Neural cell (in vitro differentiated cells): ENCODE results near the gene LRRC31. TPM values are rescaled to one million over a fixed set of nuclear protein-coding genes. Genes with fewer than 3 reads are reported as not detected.

Experiments used
- H2AFZ ChIP-seq: fragments of 200-600, 300-800 bp; sonication (generic), shearing (Covaris generic); 2 replicates; pipeline ENCODE4 v1.6.0; 2014; ENCODE audit warnings: low read depth, mild to moderate bottlenecking, antibody characterized with exemption, low read length, moderate library complexity
- H3F3A ChIP-seq: fragments of 200-600 bp; shearing (Covaris generic); 2 replicates; pipeline ENCODE4 v1.6.1; 2016; ENCODE audit warnings: mild to moderate bottlenecking, moderate library complexity, mixed read lengths, antibody characterized with exemption, low read length; ENCODE audit not compliant: insufficient read depth, poor library complexity, severe bottlenecking
- H3K27ac ChIP-seq: fragments of 200-600, 300-800 bp; sonication (generic), shearing (Covaris generic); 2 replicates; pipeline ENCODE4 v1.5.1; 2014; ENCODE audit warnings: mild to moderate bottlenecking, low read length, moderate library complexity
- H3K27me3 ChIP-seq: fragments of 300-800, 200-600 bp; sonication (generic), shearing (Covaris generic); 2 replicates; pipeline ENCODE4 v1.6.0; 2014; ENCODE audit warnings: mild to moderate bottlenecking, low read depth, low read length, moderate library complexity; ENCODE audit not compliant: insufficient read depth
- H3K36me3 ChIP-seq: fragments of 300-800, 200-600 bp; sonication (generic), shearing (Covaris generic); 2 replicates; pipeline ENCODE4 v1.5.1; 2014; ENCODE audit warnings: mild to moderate bottlenecking, antibody characterized with exemption, low read length, moderate library complexity; ENCODE audit not compliant: insufficient read depth
- H3K4me2 ChIP-seq: fragments of 300-800, 200-600 bp; sonication (generic), shearing (Covaris generic); 2 replicates; pipeline ENCODE4 v1.6.0; 2014; ENCODE audit warnings: mild to moderate bottlenecking, low read length
- H3K4me3 ChIP-seq: fragments of 300-800, 200-600 bp; sonication (generic), shearing (Covaris generic); 2 replicates; pipeline ENCODE4 v1.5.1; 2014; ENCODE audit warnings: mild to moderate bottlenecking, low read length, moderate library complexity
- H3K79me2 ChIP-seq: fragments of 200-600 bp; shearing (Covaris generic); replicated peaks from 2 replicates; pipeline ENCODE4 v1.6.0; 2014; ENCODE audit warnings: mild to moderate bottlenecking, low read length, moderate library complexity; ENCODE audit not compliant: insufficient read depth
- H3K9ac ChIP-seq: fragments of 300-800, 200-600 bp; sonication (generic), shearing (Covaris generic); 2 replicates; pipeline ENCODE4 v1.6.1; 2016; ENCODE audit warnings: mild to moderate bottlenecking, low read length, mixed read lengths
- H3K9me2 ChIP-seq: fragments of 200-600 bp; shearing (Covaris generic); 2 replicates; pipeline ENCODE4 v1.6.1; 2016; ENCODE audit warnings: mild to moderate bottlenecking, low read length, mixed read lengths; ENCODE audit not compliant: insufficient read depth
- H3K9me3 ChIP-seq: fragments of 200-600, 300-800 bp; sonication (generic), shearing (Covaris generic); 2 replicates; pipeline ENCODE4 v1.6.1; 2016; ENCODE audit warnings: mild to moderate bottlenecking, mixed run types, low read length, moderate library complexity, mixed read lengths
- H4K20me1 ChIP-seq: fragments of 200-600 bp; shearing (Covaris generic); 2 replicates; pipeline ENCODE4 v1.6.1; 2016; ENCODE audit warnings: mild to moderate bottlenecking, mixed run types; ENCODE audit not compliant: insufficient read depth
- EP300 ChIP-seq: fragments of 450-650 bp; conservative IDR thresholded peaks from 2 replicates; pipeline ENCODE4 v1.6.1; 2014; ENCODE audit warnings: antibody characterized with exemption, mild to moderate bottlenecking, moderate library complexity; ENCODE audit not compliant: poor library complexity, severe bottlenecking
- EZH2 ChIP-seq: fragments of 200-600, 300-800 bp; shearing (Covaris generic), sonication (generic); IDR thresholded peaks from 2 replicates; pipeline ENCODE4 v1.6.1; 2014; ENCODE audit warnings: antibody characterized with exemption, low read length, borderline replicate concordance, mild to moderate bottlenecking; ENCODE audit not compliant: insufficient read depth, poor library complexity, severe bottlenecking
- MXI1 ChIP-seq: fragments of 450-650 bp; conservative IDR thresholded peaks from 2 replicates; pipeline ENCODE4 v1.6.1; 2014; ENCODE audit warnings: antibody characterized with exemption, mild to moderate bottlenecking; ENCODE audit not compliant: poor library complexity, severe bottlenecking
- POLR2AphosphoS5 ChIP-seq: IDR thresholded peaks from 2 replicates; pipeline ENCODE4 v1.6.1; 2012
- RAD21 ChIP-seq: fragments of 450-650 bp; conservative IDR thresholded peaks from 2 replicates; pipeline ENCODE4 v1.6.1; 2014; ENCODE audit warnings: antibody characterized with exemption, mild to moderate bottlenecking, moderate library complexity
- SMC3 ChIP-seq: fragments of 450-650 bp; conservative IDR thresholded peaks from 2 replicates; pipeline ENCODE4 v1.6.1; 2014; ENCODE audit warnings: antibody characterized with exemption, mild to moderate bottlenecking, moderate library complexity; ENCODE audit not compliant: poor library complexity
- TAF1 ChIP-seq: IDR thresholded peaks from 2 replicates; pipeline ENCODE4 v1.6.1; 2012; ENCODE audit warnings: low read depth
- polyA plus RNA-seq: library from polyadenylated mRNA; depleted of rRNA; stranded (reverse); fragments of >200 nt; gene quantifications from 2 replicates; pipeline ENCODE4 v1.2.3, GENCODE V29; 2014
- TF ChIP-seq, protein P1 (sequence below): fragments of 450-650 bp; IDR thresholded peaks from 2 replicates; pipeline ENCODE4 v1.5.1; 2014; ENCODE audit warnings: antibody characterized with exemption, mild to moderate bottlenecking, moderate library complexity; ENCODE audit not compliant: poor library complexity, severe bottlenecking
- TF ChIP-seq, protein P2 (sequence below): IDR thresholded peaks from 2 replicates; pipeline ENCODE4 v1.6.1; 2012; ENCODE audit warnings: borderline replicate concordance

Gene LRRC31
- polyA plus RNA-seq, 1 donor from 2014 or later, result not detected

DNA sequence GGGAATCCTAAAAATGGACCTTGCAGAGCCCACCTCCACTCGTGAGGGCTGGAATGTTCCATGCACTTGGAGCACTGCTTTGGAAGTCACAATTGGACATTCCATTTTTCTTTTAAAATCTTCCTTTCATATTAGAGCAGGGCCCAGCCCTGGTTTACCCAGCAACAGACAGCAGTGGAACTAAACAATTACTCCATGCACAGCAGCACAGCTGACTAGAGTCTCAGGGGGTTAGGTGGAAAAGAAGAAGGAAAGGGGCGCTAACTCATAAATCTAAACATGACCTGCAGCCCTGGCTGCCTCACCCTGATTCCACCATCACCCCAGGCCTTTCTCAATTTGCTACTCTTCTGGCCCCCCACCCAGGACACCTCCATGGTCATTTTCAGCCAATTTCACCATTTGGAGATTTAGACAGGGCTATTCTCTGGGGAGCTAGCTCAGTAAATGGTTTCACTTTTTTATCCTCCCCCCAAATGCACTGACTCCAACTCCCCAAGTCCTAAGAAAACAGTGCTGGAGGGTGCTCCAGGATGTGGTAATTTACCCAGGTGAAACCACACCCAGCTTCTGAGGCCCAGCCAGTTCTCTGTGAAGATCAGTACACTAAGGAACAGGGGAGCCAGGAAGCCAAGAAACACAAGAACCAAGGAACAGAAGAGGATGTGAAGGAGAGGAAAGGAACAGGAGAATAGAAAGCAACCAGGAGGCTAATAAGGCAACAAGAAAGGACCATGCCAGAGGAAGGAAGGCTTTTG is 1.6 kb upstream of the LRRC31 start:
- TF ChIP-seq EZH2, result no peak
- no peak for TF ChIP-seq POLR2AphosphoS5
- no peak overlapping the region for H3K4me3 ChIP-seq
- H3K27me3 ChIP-seq, result no peaks in the 10 kb centered on the region
- no peaks in the 10 kb centered on the region for H4K20me1 ChIP-seq
- no peak overlapping the region for H3K4me2 ChIP-seq
- no peaks in the 10 kb centered on the region for H3K36me3 ChIP-seq
- no peaks in the 10 kb centered on the region for H3K9me3 ChIP-seq
- no peak overlapping the region for H3K27ac ChIP-seq
- H3F3A ChIP-seq, result no peaks in the 10 kb centered on the region
- H3K79me2 ChIP-seq, result no peaks in the 10 kb centered on the region
- H2AFZ ChIP-seq, result no peak overlapping the region
- no peak overlapping the region for H3K9ac ChIP-seq
- no peaks in the 10 kb centered on the region for H3K9me2 ChIP-seq

DNA sequence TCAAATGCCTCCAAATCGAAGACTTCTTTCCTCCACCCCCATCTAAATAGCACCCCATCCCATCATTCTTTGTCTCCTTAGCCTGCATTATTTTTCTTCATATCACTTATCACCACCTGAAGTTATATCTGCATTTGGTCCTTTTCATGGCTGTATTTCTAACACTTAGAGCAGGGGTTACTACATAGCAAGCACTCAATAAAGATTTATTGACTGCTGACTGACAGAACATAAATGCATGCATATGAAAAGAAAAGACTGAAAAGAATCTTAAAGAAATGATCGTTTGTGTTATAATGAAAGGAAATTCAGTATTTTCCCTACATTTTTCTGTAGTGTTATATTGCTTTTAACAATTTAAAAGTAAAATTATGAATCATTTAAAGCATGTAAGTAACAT is 1.4 kb downstream of the LRRC31 start:
- no peak for TF ChIP-seq SMC3
- TF ChIP-seq TAF1, result no peak
- TF ChIP-seq, protein P1, sequence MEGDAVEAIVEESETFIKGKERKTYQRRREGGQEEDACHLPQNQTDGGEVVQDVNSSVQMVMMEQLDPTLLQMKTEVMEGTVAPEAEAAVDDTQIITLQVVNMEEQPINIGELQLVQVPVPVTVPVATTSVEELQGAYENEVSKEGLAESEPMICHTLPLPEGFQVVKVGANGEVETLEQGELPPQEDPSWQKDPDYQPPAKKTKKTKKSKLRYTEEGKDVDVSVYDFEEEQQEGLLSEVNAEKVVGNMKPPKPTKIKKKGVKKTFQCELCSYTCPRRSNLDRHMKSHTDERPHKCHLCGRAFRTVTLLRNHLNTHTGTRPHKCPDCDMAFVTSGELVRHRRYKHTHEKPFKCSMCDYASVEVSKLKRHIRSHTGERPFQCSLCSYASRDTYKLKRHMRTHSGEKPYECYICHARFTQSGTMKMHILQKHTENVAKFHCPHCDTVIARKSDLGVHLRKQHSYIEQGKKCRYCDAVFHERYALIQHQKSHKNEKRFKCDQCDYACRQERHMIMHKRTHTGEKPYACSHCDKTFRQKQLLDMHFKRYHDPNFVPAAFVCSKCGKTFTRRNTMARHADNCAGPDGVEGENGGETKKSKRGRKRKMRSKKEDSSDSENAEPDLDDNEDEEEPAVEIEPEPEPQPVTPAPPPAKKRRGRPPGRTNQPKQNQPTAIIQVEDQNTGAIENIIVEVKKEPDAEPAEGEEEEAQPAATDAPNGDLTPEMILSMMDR, result no peak
- TF ChIP-seq EZH2, result no peak
- TF ChIP-seq MXI1, result no peak
- TF ChIP-seq RAD21, result no peak
- no peak for TF ChIP-seq EP300
- TF ChIP-seq, protein P2, sequence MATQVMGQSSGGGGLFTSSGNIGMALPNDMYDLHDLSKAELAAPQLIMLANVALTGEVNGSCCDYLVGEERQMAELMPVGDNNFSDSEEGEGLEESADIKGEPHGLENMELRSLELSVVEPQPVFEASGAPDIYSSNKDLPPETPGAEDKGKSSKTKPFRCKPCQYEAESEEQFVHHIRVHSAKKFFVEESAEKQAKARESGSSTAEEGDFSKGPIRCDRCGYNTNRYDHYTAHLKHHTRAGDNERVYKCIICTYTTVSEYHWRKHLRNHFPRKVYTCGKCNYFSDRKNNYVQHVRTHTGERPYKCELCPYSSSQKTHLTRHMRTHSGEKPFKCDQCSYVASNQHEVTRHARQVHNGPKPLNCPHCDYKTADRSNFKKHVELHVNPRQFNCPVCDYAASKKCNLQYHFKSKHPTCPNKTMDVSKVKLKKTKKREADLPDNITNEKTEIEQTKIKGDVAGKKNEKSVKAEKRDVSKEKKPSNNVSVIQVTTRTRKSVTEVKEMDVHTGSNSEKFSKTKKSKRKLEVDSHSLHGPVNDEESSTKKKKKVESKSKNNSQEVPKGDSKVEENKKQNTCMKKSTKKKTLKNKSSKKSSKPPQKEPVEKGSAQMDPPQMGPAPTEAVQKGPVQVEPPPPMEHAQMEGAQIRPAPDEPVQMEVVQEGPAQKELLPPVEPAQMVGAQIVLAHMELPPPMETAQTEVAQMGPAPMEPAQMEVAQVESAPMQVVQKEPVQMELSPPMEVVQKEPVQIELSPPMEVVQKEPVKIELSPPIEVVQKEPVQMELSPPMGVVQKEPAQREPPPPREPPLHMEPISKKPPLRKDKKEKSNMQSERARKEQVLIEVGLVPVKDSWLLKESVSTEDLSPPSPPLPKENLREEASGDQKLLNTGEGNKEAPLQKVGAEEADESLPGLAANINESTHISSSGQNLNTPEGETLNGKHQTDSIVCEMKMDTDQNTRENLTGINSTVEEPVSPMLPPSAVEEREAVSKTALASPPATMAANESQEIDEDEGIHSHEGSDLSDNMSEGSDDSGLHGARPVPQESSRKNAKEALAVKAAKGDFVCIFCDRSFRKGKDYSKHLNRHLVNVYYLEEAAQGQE, result no peak
- no peak for TF ChIP-seq POLR2AphosphoS5
- Histone ChIP-seq H3K9me2 (no peaks in the 10 kb centered on the region), H3K36me3 (no peaks in the 10 kb centered on the region), H3F3A (no peaks in the 10 kb centered on the region), H3K9ac (no peak overlapping the region), H3K4me2 (no peak overlapping the region), H3K4me3 (no peak overlapping the region), H3K79me2 (no peaks in the 10 kb centered on the region), H3K27ac (no peak overlapping the region), H4K20me1 (no peaks in the 10 kb centered on the region), H3K27me3 (no peaks in the 10 kb centered on the region), H2AFZ (no peak overlapping the region), H3K9me3 (no peaks in the 10 kb centered on the region)
